NCI-H146 (cell line): ENCODE results near the gene ZNF816.
"Not testable (repeated sequence)": the region's sequence is repeated elsewhere in the genome, so short reads cannot be mapped to it uniquely, and the experiment has no call there.

ENCODE experiments used
- DNase-seq: peaks from one replicate; lab custom pipeline; 2025; lab: John Stamatoyannopoulos, UW

Gene ZNF816

GRCh38 chr19:52962394-52963246, at the start of gene ZNF816:
Gene ZNF816, minus strand, starts transcription at chr19:52962881. Its CDS starts 6,792 bp downstream, at chr19:52956089.
- peak; percentile 98 for DNase-seq

GRCh38 chr19:53012006-53012405, 49.3 kb upstream of the ZNF816 start:
- no peak for DNase-seq

- no peak for DNase-seq
These were observed 47.8 kb upstream of the ZNF816 start for GRCh38 chr19:53010494-53010893.

GRCh38 chr19:53008061-53008778, 45.5 kb upstream of the ZNF816 start:
- no peak for DNase-seq

- peak; percentile 4 for DNase-seq
These were observed 44.9 kb upstream of the ZNF816 start for GRCh38 chr19:53007606-53008005.

GRCh38 chr19:53007200-53007599, 44.5 kb upstream of the ZNF816 start:
- peak; percentile 8 for DNase-seq

- no peak for DNase-seq
These were observed 41.6 kb upstream of the ZNF816 start for GRCh38 chr19:53004242-53004641.

GRCh38 chr19:53002479-53002878, 39.8 kb upstream of the ZNF816 start:
- DNase-seq, result no peak

GRCh38 chr19:52997975-52998374, 35.3 kb upstream of the ZNF816 start:
- no peak for DNase-seq

GRCh38 chr19:52995711-52996110, 33.0 kb upstream of the ZNF816 start:
- DNase-seq, result no peak

- DNase-seq, result peak; percentile 72
These were observed 30.9 kb upstream of the ZNF816 start for GRCh38 chr19:52993342-52994178.

- DNase-seq, result no peak
These were observed 29.7 kb upstream of the ZNF816 start for GRCh38 chr19:52992109-52993004.

GRCh38 chr19:52991484-52991883, 28.8 kb upstream of the ZNF816 start:
- DNase-seq, result no peak

GRCh38 chr19:52990759-52991418, 28.2 kb upstream of the ZNF816 start:
- DNase-seq, result no peak

GRCh38 chr19:52988506-52988905, 25.8 kb upstream of the ZNF816 start:
- no peak for DNase-seq

- DNase-seq, result no peak
These were observed 24.5 kb upstream of the ZNF816 start for GRCh38 chr19:52987221-52987620.

GRCh38 chr19:52983167-52983566, 20.5 kb upstream of the ZNF816 start:
- not testable (repeated sequence) for DNase-seq

GRCh38 chr19:52981329-52981728, 18.6 kb upstream of the ZNF816 start:
- no peak for DNase-seq

- no peak for DNase-seq
These were observed 5.1 kb upstream of the ZNF816 start for GRCh38 chr19:52967772-52968171.

GRCh38 chr19:52963247-52963618, 552 bp upstream of the ZNF816 start:
- peak; percentile 60 for DNase-seq

- DNase-seq, result no peak
These were observed 700 bp downstream of the ZNF816 start for GRCh38 chr19:52961981-52962380.
